AG10803 (cell line): ENCODE measurements around the gene DNAL4.

Experiments used
- DNase-seq: peaks from one replicate; pipeline ENCODE4 v3.0.0; 2010; ENCODE audit warnings: low read depth
- H3K4me3 ChIP-seq: 2 replicates; pipeline ENCODE4 v1.5.1; 2011; ENCODE audit warnings: mild to moderate bottlenecking, low read length, control low read depth
- TF ChIP-seq, protein P1 (sequence below): conservative IDR thresholded peaks from 2 replicates; pipeline ENCODE4 v1.5.1; 2011; ENCODE audit warnings: mild to moderate bottlenecking, low read length, control low read depth, inconsistent platforms

The DNAL4 gene

DNA sequence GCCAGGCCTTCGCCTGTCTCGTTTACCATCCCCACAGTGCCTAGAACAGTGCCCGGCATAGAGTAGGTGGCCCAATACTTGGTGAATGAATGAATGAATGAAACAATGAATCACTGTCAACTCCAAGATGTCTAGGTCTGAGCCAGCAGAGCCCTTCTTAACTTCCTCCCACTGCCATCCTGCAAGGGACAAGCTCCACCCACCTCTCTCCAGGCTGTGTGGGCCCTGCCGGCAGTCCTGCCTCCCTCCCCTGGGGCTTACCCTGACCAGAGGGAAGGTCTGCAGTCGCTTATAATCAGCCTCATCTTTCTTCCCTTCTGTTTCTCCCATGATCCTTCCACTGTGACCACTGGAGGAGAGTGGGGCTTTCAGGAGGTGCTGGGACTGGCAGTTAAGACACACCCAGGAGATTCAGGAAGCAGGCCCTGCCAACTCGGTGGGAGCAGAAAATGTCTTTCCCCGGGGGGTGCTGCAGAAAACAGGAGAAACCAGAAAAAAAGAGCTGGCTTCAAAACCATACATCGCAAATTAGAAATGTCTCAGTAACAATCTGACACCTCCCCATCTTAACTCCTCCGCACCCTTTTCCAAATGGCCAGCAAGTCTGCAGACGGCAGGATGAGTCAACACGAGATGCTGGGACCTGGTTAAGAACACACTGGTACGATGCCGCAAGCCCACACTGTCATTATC is 11.4 kb downstream of the DNAL4 start:
- TF ChIP-seq, protein P1, sequence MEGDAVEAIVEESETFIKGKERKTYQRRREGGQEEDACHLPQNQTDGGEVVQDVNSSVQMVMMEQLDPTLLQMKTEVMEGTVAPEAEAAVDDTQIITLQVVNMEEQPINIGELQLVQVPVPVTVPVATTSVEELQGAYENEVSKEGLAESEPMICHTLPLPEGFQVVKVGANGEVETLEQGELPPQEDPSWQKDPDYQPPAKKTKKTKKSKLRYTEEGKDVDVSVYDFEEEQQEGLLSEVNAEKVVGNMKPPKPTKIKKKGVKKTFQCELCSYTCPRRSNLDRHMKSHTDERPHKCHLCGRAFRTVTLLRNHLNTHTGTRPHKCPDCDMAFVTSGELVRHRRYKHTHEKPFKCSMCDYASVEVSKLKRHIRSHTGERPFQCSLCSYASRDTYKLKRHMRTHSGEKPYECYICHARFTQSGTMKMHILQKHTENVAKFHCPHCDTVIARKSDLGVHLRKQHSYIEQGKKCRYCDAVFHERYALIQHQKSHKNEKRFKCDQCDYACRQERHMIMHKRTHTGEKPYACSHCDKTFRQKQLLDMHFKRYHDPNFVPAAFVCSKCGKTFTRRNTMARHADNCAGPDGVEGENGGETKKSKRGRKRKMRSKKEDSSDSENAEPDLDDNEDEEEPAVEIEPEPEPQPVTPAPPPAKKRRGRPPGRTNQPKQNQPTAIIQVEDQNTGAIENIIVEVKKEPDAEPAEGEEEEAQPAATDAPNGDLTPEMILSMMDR = no peak
- H3K4me3 ChIP-seq = no peak overlapping the region
- peak; percentile 49 for DNase-seq

DNA sequence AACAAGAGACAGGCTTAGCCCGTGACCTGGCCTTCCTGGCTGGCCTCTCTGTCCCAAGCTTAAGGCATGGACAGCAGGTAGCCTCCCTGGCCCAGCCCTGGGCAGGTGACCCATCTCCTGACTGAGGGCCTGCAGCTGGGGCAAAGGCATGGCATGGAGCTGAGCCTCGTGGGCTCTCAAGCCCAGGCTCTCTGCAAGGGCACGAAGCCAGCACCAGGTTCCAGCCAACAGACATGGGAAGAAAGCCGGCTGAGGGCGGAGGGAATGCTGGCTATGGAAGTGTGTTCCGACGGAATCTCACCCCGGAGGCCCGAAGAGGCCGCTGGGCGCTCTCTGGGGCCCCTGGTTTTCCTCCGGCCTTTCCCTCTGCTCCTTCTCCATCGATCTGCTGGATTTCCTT is 12.9 kb downstream of the DNAL4 start:
- no peak for DNase-seq
- H3K4me3 ChIP-seq = no peak overlapping the region
- TF ChIP-seq, protein P1 = no peak

DNA sequence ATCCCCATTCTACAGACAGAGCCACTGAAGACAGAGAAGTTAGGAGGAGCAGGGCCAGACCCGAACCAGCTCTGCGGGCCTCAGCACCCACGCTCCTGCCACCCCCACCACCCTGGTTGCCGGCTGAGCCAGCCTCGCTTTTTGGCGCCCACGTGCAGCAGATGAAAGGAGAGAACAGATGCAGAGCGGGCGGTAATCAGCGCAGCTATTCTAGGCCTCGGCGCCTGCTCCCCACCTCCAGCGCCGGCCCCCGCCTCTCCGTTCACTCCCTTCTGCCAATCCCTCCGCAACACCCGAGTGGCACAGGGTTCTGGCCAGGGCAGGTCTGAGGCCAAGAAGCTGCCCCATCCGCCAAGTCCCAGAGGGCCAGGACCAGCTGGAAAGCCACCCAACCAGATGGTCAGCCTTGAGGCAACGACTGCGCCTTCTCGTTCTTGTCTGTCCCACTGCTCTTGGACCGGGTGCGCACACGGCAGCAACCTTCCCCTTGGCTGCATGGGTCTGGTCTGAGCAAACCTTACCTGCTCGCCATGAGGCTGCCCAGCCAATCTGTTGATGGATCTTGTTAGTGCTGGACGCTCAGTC is 16.8 kb downstream of the DNAL4 start:
- no peak overlapping the region for H3K4me3 ChIP-seq
- DNase-seq = no peak
- TF ChIP-seq, protein P1 = no peak

GRCh38 chr22:38776086-38776485 is 17.9 kb downstream of the DNAL4 start:
- no peak overlapping the region for H3K4me3 ChIP-seq
- DNase-seq = no peak
- TF ChIP-seq, protein P1 = no peak

DNA sequence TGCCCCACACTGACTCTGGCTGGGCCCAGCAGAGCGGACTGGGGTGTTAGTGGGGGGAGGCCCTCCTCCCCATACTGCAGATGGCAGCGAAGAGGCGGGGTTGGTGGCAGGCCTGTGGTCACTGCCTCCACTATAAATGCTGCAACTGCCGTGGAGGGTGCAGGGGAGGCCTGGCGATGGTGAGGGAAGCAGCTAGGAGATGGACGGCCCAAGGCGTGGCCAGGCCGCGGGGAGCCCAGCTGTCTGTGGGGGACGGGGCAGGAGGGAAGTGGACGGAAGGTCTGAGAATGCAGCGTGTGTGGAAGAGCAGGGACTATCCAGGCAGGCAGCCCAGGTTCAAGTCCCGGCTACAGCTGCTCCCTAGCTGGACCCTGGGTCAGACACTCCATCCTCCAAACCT is 18.3 kb downstream of the DNAL4 start:
- TF ChIP-seq, protein P1 = no peak
- DNase-seq = no peak
- H3K4me3 ChIP-seq = no peak overlapping the region

DNA sequence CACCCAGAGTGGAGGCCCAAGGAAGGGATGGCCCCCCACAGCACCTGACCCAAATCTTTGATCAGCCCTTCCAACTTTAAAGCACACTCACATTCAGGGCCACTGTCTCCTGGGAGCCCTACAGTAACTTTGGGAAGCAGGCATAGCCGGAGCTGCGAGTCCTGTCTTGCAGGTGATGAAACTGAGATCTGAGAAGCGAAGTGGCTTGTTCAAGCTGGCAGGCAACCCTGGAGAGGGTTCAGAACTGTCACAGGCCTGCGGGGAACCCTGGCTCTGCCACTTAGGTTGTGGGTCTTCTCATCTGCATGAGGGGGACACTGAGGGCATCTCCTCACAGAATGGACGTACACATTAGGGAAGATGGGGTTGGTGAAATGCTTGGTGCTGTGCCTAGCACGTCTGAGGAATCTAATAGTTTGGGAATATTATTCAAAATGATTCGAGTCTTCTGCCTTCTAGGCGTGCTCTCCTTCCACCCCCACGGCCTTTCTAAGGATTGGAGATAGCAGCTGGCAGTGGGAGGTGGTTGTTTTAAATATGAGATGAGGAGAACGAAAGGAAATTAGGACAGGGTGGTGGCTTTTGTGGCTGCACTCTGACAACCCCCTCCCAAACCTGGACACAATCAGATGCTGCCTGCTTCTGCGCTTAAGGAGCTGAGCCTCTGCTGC is 19.3 kb downstream of the DNAL4 start:
- H3K4me3 ChIP-seq = no peak overlapping the region
- TF ChIP-seq, protein P1 = no peak
- no peak for DNase-seq
